B cell (primary cell): ENCODE results near the gene FUT3. TPM values are rescaled to one million over a fixed set of nuclear protein-coding genes. Genes with fewer than 3 reads are reported as not detected.

Experiments used
- ATAC-seq: fragments of 200-7000 bp; cut with Tn5 transposase; one replicate; pipeline ENCODE4 v1.10.0; 2021; ENCODE audit warnings: low read depth, mild to moderate bottlenecking, moderate number of reproducible peaks, moderate library complexity
- CTCF ChIA-PET: fragments of 350-600 bp; sonication (Branson Sonifier 250); formaldehyde crosslinking; loops from one replicate; lab custom pipeline; 2021; ENCODE audit warnings: antibody characterized with exemption, inconsistent platforms; lab: Charles Lee
- POLR2A ChIA-PET: fragments of 350-600 bp; sonication (Branson Sonifier 250); formaldehyde crosslinking; loops from one replicate; lab custom pipeline; 2021; ENCODE audit warnings: antibody characterized with exemption; lab: Charles Lee
- DNase-seq: peaks from one replicate; pipeline ENCODE4 v3.0.0; 2013
- H2AFZ ChIP-seq: 2 replicates; pipeline ENCODE4 v1.6.1; 2012; ENCODE audit warnings: mild to moderate bottlenecking, low read depth, low read length; ENCODE audit not compliant: insufficient read depth, poor library complexity, severe bottlenecking
- H3K27ac ChIP-seq, 2 donors: 1 replicate in 1 of 2; 2 replicates in 1 of 2; pipeline ENCODE4 v1.5.1; 2012 to 2013; ENCODE audit warnings: low read length in 2 of 2, mild to moderate bottlenecking in 2 of 2, moderate library complexity in 1 of 2
- H3K27me3 ChIP-seq, 4 experiments: fragments of 200-600 bp in 1 of 4; sonication (generic) in 1 of 4; replicated peaks in 1 of 4; 1 replicate in 2 of 4; 2 replicates in 2 of 4; pipeline versions ENCODE4 v1.6.1 to v1.7.0; 2013 to 2016; ENCODE audit warnings: low read length in 3 of 4, mild to moderate bottlenecking in 2 of 4, mixed read lengths in 1 of 4, moderate library complexity in 1 of 4; ENCODE audit not compliant: insufficient read depth in 4 of 4, control insufficient read depth in 3 of 4; ENCODE audit errors: control extremely low read depth in 1 of 4
- H3K36me3 ChIP-seq, 2 experiments: replicated peaks in 1 of 2; 1 replicate in 1 of 2; 2 replicates in 1 of 2; pipeline versions ENCODE4 v1.6.1 to v1.7.1; 2013; ENCODE audit warnings: low read length in 1 of 2; ENCODE audit not compliant: insufficient read depth in 2 of 2, control insufficient read depth in 1 of 2; ENCODE audit errors: control extremely low read depth in 1 of 2, extremely low read depth in 1 of 2
- H3K4me1 ChIP-seq, 2 donors: fragments of 200-600 bp in 1 of 2; sonication (generic) in 1 of 2; 1 replicate in 1 of 2; 2 replicates in 1 of 2; pipeline versions ENCODE4 v1.5.1 to v1.6.1; 2013 to 2017; ENCODE audit warnings: low read length in 2 of 2; ENCODE audit not compliant: control insufficient read depth in 2 of 2, insufficient read depth in 2 of 2
- H3K4me2 ChIP-seq: replicated peaks from 2 replicates; pipeline ENCODE3; 2012; ENCODE audit warnings: mild to moderate bottlenecking, low read depth, low read length; ENCODE audit not compliant: poor library complexity, severe bottlenecking
- H3K4me3 ChIP-seq, 5 experiments: fragments of 200-600 bp in 1 of 5; sonication (generic) in 1 of 5; 1 replicate in 3 of 5; 2 replicates in 2 of 5; pipeline versions ENCODE4 v1.5.1 to v1.7.0; 2011 to 2016; ENCODE audit warnings: low read length in 4 of 5, mild to moderate bottlenecking in 4 of 5, low read depth in 2 of 5, control low read depth in 1 of 5, moderate library complexity in 1 of 5; ENCODE audit not compliant: insufficient read depth in 1 of 5; ENCODE audit errors: control extremely low read depth in 1 of 5, extremely low read depth in 1 of 5
- H3K79me2 ChIP-seq: fragments of 200-600 bp; sonication (generic); one replicate; pipeline ENCODE4 v1.6.0; 2016; ENCODE audit warnings: low read length; ENCODE audit not compliant: control insufficient read depth, insufficient read depth
- H3K9ac ChIP-seq: fragments of 200-600 bp; sonication (generic); 2 replicates; pipeline ENCODE4 v1.6.1; 2017; ENCODE audit warnings: mild to moderate bottlenecking, low read length, moderate library complexity
- H3K9me3 ChIP-seq, 3 donors: one replicate each; pipeline versions ENCODE4 v1.6.1 to v1.7.1; 2013; ENCODE audit warnings: low read length in 2 of 3; ENCODE audit not compliant: control insufficient read depth in 2 of 3, insufficient read depth in 1 of 3; ENCODE audit errors: control extremely low read depth in 1 of 3
- H4K20me1 ChIP-seq: 2 replicates; pipeline ENCODE4 v1.6.0; 2012; ENCODE audit warnings: mild to moderate bottlenecking, low read length; ENCODE audit not compliant: insufficient read depth, control insufficient read depth, poor library complexity, severe bottlenecking
- H3K27ac Mint-ChIP-seq: one replicate; pipeline ENCODE4 v1.8.0; 2021; ENCODE audit warnings: mixed read lengths
- H3K27me3 Mint-ChIP-seq: one replicate; pipeline ENCODE4 v1.8.0; 2021; ENCODE audit warnings: mixed read lengths
- H3K4me1 Mint-ChIP-seq: one replicate; pipeline ENCODE4 v1.8.0; 2021; ENCODE audit warnings: mixed read lengths
- H3K4me3 Mint-ChIP-seq: one replicate; pipeline ENCODE4 v1.8.0; 2021; ENCODE audit warnings: mixed read lengths
- H3K9me3 Mint-ChIP-seq: one replicate; pipeline ENCODE4 v1.8.0; 2022; ENCODE audit warnings: mixed read lengths; ENCODE audit not compliant: insufficient read depth
- EZH2 ChIP-seq: IDR thresholded peaks from 2 replicates; pipeline ENCODE4 v1.6.1; 2012; ENCODE audit warnings: borderline replicate concordance, low read depth, mild to moderate bottlenecking, moderate library complexity, low read length; ENCODE audit not compliant: insufficient read depth, poor library complexity, severe bottlenecking
- WGBS: methylation state at CpG from one replicate; pipeline ENCODE4 v1.1.5; 2013; ENCODE audit warnings: missing lambda C conversion rate; ENCODE audit not compliant: insufficient coverage; 5-methylcytosine and 5-hydroxymethylcytosine counted together
- intact Hi-C: fragments of 100-400 bp; cut with micrococcal nuclease; formaldehyde crosslinking; loops from one replicate; pipeline ENCODE4 v1.10.0; 2022
- polyA plus RNA-seq: library from polyadenylated mRNA; depleted of rRNA; stranded (reverse); fragments of >200 nt; gene quantifications from 2 replicates; pipeline ENCODE4 v1.2.3, GENCODE V29; 2012
- total RNA-seq, 2 donors: library from RNA; stranded (reverse); fragments of 120-200 nt in 1 of 2; gene quantifications; 1 replicate in 1 of 2; 2 replicates in 1 of 2; pipeline versions ENCODE4 v1.2.3 to v1.2.4, GENCODE V29; 2013 to 2022
- TF ChIP-seq, protein P1 (sequence below): fragments of 200-600 bp; IDR thresholded peaks from one replicate; pipeline ENCODE4 v1.8.0; 2022; ENCODE audit warnings: antibody characterized with exemption, mild to moderate bottlenecking

Gene FUT3
- total and polyA plus RNA-seq, 2 donors (not counting 1 experiment from before 2014, with no cell fraction given), result not detected

DNA sequence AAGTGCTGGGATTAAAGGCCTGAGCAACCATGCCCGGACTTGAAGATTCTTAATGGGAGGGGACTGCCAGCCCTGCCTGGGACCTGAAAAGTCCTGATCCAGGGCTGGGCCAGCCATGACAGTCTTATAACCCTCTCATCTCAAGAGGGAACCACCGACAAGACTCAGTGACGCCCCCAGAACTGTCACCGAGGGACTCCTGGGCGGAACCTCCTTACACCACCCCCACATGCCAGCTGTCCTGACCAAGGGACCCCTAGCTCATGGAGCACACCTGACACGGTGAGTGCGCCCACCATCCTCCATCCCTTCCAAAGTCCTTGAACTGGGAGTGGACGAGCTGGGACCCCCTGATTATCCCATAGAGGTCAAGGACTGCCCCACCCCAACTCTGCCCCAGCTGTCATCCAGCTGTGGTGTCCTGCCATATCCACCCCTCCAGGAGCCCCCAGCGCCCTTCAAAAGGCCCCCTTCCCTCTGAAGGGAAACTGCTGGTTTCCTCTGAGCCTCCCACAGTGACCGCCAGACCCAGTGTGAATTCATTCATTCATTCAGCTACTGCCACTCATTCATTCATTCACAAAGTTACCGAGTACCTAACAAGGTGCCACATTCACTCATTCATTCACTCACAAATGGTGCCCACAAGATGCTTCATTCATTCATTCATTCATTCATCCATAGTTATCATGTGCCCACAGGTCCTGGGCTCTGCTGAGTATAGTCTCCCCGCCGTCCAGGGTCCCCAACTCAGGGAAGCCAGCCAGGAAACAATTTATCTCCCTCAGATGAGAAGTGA lies 48.7 kb upstream of the FUT3 start:
- Histone ChIP-seq H3K9me3 (peaks cover 0 to 4% (median 0%) of the 10 kb centered on the region in 3 donors), H3K4me1 (peaks cover 6 to 13% of the 10 kb centered on the region in 2 donors), H4K20me1 (peaks cover 59% of the 10 kb centered on the region), H3K4me2 (no peak overlapping the region), H3K27me3 (no peaks in the 10 kb centered on the region), H3K9ac (no peak overlapping the region), H2AFZ (no peak overlapping the region), H3K27ac (no peak overlapping the region), H3K36me3 (peaks cover 0 to 13% of the 10 kb centered on the region in 2 experiments), H3K4me3 (no peak overlapping the region), H3K79me2 (peaks cover 44% of the 10 kb centered on the region)
- intact Hi-C loops, result loop anchor here (5.0 kb wide), 1 partner anchor 933 kb away; the partner anchor contains the start of gene KDM4B
- 93% methylated on average over 10 of the region's 13 CpGs for WGBS
- H3K9me3 Mint-ChIP-seq, result no peaks in the 10 kb centered on the region
- H3K4me1 Mint-ChIP-seq, result peaks cover 24% of the 10 kb centered on the region
- DNase-seq (no peak), ATAC-seq (no peak)
- no peak overlapping the region for H3K27ac Mint-ChIP-seq
- POLR2A ChIA-PET, result no interaction called here
- no peak for TF ChIP-seq EZH2
- TF ChIP-seq, protein P1, sequence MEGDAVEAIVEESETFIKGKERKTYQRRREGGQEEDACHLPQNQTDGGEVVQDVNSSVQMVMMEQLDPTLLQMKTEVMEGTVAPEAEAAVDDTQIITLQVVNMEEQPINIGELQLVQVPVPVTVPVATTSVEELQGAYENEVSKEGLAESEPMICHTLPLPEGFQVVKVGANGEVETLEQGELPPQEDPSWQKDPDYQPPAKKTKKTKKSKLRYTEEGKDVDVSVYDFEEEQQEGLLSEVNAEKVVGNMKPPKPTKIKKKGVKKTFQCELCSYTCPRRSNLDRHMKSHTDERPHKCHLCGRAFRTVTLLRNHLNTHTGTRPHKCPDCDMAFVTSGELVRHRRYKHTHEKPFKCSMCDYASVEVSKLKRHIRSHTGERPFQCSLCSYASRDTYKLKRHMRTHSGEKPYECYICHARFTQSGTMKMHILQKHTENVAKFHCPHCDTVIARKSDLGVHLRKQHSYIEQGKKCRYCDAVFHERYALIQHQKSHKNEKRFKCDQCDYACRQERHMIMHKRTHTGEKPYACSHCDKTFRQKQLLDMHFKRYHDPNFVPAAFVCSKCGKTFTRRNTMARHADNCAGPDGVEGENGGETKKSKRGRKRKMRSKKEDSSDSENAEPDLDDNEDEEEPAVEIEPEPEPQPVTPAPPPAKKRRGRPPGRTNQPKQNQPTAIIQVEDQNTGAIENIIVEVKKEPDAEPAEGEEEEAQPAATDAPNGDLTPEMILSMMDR, result no peak
- no peaks in the 10 kb centered on the region for H3K27me3 Mint-ChIP-seq
- H3K4me3 Mint-ChIP-seq, result no peak overlapping the region
- CTCF ChIA-PET, result no interaction called here
